Activated CD4-positive, alpha-beta T cell treated with anti-CD3 and anti-CD28 coated beads, Interleukin-2, amount 50 U/mL, for 24 hours (primary cell): ENCODE measurements around the gene IL6R.

Source experiments
- DNase-seq, 2 donors: peaks; one replicate each; pipeline ENCODE4 v3.0.0-alpha.2; 2020; ENCODE audit warnings: low read depth in 1 of 2, low spot score in 1 of 2

The IL6R gene

DNA sequence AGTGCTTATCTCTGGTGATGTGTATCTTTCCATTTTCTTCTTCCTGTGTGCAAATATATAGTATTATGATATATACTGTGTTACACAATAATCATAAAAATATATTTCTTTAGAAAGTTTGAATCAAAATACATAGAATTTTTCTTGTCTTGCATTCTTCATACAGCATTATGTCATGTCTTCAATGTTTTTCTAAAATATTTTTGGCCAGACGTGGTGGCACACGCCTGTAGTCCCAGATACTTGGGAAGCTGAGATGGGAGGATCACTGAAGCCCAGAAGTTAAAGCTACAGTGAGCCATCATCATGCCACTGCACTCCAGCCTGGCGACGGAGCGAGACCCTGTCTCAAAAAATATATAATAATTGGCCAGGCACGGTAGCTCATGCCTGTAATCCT lies 41.6 kb downstream of the IL6R start:
- no peak for DNase-seq

DNA sequence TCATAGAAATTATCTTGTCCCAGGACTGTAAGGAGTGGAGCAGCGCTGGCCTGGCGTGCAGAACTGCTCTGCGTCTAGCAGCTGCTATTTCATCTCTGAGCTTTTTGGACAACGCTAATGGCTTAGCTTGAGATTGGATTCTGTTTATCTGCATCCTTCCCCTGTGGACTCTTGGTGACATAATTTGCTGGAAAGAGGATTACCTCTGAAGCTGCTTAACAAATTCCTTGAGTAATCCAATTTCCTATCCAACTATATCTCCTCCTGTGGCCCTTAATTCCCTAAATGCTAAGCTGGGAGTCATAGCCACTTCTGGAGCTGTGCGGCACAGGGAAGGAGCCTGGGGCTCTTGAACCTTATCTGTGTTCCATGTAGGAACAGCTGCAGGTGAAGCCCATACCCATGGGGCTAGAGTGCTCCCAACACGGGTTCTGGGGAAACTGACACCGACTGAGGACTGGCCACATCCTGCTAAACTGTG lies 43.2 kb downstream of the IL6R start:
- no peak for DNase-seq

DNA sequence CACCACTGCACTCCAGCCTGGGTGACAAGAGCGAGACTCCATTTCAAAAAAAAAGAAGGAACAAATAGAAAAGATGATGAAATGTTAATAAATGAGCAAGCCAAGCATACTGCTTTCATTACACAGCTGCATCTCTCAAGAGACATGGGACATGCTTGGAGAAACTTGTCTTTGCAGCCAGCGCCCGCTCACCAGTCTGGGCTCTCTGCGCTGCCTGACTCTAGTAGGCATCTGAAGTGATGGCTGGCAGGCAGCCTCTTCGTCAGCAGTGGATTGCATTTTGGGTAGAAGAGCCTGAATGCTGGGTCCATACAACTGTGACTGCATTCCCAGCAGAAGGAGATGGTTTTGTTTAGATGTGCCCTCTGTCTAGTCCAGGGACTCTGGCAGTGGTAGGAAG lies 48.0 kb downstream of the IL6R start:
- DNase-seq: no peak

DNA sequence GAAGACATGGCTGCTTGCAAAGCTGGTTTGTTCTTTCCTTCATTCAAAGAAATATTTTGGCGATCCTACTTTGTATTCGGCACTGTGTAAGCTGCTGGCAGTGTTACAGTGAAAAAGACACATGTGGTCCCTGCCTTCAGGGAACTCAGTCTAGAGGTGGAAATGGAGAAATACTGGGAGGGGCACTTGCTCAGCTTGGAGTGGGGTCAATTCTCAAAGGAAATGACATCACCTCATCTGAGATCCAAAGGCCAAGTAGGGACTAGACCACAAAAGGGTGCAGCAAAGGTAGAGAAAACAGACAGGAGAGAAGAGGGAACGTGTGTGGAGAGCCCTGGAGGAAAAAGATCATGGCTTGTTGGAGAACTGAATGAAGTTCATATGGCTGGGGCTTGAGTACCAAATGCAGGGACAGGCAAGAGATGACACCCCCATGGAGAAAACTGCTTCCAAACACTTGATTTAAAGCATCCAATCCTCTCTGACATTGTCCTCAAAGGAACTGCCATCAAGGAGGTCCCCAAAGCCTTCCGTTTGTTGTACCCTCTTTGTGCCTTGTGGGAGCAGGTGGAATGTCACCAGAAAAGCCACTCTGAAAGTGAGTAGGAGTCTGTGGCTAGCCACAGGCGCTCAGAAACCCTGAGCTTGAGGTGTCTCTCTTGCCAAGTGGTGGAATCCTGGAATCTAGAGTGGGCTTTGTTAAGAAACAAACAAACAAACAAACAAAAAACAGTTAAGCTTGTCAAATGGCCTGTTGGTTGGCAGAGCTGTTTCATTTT lies 48.6 kb downstream of the IL6R start:
- no peak for DNase-seq

DNA sequence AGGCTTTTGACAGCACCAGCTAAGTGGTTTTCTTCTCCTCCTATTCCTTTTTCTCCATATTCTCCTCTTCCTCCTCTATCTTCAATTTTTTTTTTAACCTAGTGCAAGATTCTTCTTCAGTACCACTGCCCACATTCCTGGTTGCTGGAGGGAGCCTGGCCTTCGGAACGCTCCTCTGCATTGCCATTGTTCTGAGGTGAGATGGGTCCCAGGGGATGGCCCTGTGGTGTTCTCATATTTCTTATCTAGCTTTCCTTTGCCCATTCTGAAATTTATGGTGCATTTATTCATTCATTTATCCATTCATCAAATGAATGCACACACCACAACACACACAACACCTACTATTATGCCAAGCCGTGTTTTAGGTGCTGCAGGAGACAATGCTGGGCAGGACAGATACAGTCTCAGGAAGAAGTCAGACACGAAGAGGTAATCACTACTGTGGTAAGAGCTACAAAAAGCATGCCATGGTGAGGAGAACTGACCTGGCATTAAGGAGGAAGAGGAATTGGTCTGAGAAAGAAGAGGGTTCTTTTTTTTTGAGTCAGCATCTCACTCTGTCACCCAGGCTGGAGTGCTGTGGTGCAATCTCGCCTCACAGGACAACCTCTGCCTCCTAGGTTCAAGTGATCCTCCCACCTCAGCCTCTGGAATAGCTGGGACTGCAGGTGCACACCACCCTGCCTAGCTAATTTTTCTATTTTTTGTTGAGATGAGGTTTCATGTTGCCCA lies 49.4 kb downstream of the IL6R start:
- no peak for DNase-seq

DNA sequence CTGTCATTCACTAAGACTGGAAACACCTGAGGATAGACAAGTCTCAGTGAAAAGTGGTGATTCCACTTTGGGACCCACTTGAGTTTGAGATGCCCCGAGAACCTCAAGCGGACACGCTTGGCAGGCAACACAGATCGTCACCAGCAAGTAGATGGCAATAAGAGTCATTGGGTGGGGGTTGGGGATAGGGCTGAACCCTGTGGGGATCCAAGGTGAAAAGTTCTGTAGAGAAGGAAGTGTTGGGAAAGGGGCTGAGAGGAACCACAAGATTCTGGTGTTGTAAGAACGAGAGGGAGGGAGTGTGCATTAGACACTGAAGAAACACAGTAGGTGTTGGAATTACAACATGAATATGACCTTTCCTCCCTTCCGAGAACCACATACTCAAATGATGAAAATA lies 51.5 kb downstream of the IL6R start:
- DNase-seq: no peak

DNA sequence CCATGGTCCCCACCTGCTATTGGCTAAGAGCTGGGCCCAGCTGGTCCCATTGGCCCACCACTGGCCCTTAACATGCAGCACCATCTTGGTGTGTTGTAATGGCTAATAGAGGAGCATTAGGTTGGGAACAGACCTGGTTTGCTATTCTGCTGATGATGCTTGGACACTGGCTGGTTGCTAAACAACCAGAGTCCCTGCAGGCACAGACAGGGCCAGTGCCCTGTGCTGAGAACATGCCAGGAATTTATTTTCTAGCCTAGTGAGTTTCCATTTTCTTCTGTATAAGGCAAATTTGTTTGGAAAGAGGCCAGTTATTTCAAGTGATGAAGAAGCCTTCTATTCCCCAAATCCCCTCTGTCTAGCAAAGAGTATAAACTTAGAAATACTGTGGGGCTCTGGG lies 53.9 kb downstream of the IL6R start:
- DNase-seq: no peak

DNA sequence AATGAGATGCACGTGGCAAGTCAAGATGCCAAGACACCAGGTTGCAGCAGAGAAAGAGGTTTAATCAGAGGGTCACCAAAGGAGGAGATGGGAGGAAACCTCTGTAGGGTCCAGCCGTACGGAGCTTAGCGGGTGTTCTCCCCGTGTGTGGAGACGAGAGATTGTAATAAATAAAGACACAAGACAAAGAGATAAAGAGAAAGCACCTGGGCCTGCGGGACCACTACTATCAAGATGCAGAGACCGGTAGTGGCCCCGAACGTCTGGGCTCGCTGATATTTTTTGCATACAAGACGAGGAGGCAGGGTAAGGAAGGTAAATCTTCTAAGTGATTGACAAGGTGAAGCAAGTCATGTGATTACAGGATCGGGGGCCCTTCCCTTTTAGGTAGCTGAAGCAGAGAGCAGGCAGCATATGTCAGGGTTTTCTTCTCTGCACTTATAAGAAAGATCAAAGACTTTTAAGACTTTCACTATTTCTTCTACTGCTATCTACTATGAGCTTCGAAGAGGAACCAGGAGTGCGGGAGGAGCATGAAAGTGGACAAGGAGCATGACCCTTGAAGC lies 55.6 kb downstream of the IL6R start:
- DNase-seq: no peak

DNA sequence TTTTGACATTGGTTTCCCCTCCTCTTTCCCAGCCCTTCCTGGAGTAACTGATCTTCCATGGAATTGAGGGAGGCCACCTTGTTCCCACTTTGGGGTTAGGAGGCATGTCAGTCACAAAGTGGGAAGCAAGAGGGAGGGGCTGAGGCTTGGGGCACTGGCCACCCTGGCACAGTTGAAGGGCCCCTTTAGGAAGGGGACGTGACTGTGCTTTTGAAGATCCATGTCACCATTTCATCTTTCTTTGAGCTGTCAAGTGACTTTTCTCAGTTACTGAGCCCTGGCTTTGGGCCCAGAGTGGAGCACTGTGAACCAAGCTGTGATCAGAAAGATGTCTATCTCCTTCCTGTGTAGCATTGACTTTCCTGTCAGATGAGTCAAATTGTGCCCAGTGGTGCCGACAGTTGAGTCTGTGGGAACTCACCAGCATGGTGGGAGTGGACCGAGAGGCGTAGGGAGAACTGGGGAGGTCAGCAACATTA lies 58.4 kb downstream of the IL6R start:
- DNase-seq: peak in 1 of 2 donors; percentile 46

DNA sequence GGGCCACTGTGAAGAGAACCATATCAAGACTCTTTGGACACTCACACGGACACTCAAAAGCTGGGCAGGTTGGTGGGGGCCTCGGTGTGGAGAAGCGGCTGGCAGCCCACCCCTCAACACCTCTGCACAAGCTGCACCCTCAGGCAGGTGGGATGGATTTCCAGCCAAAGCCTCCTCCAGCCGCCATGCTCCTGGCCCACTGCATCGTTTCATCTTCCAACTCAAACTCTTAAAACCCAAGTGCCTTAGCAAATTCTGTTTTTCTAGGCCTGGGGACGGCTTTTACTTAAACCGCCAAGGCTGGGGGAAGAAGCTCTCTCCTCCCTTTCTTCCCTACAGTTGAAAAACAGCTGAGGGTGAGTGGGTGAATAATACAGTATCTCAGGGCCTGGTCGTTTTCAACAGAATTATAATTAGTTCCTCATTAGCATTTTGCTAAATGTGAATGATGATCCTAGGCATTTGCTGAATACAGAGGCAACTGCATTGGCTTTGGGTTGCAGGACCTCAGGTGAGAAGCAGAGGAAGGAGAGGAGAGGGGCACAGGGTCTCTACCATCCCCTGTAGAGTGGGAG lies 60.6 kb downstream of the IL6R start:
- no peak for DNase-seq

DNA sequence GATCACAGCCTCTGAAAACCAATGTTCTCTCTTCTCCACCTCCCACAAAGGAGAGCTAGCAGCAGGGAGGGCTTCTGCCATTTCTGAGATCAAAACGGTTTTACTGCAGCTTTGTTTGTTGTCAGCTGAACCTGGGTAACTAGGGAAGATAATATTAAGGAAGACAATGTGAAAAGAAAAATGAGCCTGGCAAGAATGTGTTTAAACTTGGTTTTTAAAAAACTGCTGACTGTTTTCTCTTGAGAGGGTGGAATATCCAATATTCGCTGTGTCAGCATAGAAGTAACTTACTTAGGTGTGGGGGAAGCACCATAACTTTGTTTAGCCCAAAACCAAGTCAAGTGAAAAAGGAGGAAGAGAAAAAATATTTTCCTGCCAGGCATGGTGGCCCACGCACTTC lies 61.1 kb downstream of the IL6R start:
- no peak for DNase-seq

DNA sequence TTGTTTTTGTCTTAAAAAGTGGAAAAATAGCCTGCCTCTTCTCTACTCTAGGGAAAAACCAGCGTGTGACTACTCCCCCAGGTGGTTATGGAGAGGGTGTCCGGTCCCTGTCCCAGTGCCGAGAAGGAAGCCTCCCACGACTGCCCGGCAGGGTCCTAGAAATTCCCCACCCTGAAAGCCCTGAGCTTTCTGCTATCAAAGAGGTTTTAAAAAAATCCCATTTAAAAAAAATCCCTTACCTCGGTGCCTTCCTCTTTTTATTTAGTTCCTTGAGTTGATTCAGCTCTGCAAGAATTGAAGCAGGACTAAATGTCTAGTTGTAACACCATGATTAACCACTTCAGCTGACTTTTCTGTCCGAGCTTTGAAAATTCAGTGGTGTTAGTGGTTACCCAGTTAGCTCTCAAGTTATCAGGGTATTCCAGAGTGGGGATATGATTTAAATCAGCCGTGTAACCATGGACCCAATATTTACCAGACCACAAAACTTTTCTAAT lies 61.8 kb downstream of the IL6R start:
- no peak for DNase-seq

DNA sequence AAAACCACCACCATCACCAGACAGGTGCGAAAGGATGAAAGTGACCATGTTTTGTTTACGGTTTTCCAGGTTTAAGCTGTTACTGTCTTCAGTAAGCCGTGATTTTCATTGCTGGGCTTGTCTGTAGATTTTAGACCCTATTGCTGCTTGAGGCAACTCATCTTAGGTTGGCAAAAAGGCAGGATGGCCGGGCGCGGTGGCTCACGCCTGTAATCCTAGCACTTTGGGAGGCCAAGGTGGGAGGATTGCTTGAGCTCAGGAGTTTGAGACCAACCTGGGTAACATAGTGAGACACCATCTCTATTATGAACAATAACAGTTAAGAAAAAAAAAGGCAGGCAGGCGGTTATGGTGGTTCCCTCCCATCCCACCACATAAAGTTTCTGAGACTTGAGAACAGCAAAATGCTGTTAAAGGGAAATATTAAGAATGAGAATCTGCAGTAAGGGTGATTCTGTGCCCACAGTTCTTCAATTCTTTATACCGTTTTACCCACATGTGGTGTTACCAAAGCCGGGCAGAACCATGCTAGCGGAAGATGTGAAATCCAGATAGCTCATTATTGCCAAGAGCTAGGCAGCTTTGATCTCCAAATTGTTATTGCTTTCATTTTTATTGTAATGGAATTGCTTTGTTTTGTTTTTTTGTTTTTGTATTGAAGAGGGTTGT lies 62.4 kb downstream of the IL6R start:
- DNase-seq: no peak

DNA sequence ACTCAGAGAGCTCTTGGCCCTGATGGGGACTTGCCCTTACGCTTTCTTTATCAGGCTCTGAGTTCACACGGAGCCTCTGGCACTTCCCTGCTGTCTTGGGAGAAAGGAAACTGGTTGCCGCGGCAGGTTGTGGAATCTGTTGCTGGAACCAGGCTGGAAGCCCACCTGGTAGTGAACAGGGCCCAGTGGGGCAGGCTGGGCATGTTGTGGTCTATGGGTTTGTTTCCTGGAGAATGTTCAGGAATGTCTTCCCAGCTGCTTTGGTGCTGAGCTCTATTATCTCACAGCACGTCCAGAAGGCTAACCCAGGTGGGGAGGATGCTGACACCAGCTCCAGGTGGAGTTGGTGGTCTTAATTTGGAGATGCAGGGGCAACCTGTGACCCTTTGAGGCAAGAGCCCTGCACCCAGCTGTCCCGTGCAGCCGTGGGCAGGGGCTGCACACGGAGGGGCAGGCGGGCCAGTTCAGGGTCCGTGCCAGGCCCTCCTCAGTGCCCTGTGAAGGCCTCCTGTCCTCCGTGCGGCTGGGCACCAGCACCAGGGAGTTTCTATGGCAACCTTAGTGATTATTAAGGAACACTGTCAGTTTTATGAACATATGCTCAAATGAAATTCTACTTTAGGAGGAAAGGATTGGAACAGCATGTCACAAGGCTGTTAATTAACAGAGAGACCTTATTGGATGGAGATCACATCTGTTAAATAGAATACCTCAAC lies 63.5 kb downstream of the IL6R start:
- no peak for DNase-seq

DNA sequence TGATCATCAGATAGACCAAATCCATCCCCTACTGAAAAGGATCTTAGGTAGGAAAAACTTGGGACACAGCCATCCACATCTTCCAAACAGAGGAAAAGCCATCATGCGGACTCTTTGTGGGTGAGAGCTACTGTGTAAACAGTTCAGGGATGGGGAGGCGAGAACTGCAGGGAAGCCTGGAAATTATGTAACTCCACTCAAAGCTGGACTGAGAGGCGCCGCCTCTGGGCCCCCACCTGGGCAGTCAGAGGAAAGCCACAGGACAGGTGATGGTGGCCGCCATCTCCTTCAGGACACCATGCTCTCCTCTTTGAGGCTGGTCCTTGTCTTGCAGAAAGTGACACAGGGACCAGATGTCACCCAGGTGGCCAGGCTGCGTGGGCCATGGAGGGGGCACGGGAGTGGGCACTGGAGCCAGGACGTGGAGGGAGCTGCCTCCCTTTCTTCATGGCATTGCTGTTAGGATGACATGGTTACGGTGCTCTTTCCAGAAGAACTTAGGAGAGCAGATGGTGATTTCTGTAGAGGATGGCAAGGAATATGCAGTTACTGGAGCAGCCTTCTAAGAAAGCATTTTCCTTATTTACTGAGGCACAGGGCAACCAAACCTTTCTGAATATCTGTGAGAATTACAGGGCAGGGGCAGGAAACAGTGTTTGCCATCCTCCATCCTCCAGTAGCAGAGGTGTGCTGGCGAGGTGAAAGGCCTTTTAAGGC lies 64.9 kb downstream of the IL6R start:
- no peak for DNase-seq

DNA sequence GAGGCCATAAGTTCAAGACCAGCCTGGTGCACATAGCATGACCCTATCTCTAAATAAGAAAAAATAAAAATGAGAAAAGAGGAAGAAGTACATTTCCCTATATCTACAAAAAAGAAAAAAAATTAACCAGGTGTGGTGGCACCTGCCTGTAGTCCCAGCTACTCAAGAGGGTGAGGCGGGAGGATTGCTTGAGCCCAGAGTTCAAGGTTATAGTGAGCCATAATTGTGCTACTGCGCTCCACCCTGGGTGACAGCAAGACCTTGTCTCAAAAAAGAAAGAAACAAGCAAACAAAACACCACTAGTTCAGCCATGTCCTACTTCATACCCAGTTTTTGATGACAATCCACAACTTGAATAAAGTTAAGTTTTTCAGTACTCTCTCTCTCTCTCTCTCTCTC lies 66.2 kb downstream of the IL6R start:
- DNase-seq: no peak

DNA sequence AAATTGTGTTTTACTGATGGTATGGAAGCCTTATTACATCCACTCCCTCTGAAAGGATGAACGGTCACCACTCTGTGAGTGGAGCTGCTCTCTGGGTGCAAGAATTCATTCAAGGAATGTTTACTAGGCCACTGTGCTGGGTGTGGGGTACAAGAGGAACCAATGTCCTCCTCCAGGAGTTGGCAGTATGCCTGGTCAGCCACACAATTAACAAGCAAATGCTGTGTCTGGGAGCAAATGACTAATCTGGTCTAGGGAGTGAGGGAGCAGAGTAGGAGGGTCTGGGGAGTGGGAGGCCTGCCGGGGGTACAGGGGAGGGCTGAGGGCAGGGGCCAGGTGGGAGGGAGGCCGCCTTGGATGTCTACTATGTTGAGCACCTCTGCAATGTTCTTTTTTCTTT lies 69.7 kb downstream of the IL6R start:
- DNase-seq: no peak

DNA sequence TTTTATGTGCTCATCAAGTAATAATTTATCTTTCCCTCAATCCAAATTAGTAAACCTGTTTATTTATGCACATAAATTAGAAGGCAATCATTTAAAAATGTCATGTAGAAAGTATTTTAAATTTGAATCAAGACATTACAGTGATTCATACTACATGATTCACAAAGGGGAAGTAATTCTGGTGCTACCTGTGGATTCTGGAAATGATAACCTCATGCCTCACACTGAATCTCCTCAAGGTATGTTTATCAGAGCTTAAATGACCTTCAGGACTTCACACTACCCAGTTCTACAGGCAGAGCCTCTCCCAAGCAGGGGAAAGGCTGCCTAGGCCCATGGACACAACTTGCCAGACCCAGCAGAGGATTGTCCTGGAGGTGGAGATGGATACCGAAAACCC lies 71.6 kb downstream of the IL6R start:
- DNase-seq: no peak

DNA sequence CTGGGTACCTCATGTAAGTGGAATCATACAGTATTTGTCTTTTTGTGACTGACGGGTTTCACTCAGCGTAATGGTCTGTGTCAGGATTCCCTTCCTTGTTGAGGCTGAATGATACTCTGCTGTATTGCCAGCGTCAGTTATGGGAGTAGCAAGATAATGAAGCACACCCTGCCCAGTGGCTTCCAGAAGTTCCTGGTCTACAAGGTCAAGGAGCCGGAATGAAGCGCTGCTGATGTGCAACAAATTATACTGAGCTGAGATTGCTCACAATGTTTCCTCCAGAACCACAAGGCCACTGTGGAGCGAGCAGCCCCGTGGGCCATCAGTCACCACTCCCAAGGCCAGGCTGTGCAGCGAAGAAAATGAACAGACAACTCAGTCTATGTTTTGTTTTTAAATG lies 72.9 kb downstream of the IL6R start:
- no peak for DNase-seq

DNA sequence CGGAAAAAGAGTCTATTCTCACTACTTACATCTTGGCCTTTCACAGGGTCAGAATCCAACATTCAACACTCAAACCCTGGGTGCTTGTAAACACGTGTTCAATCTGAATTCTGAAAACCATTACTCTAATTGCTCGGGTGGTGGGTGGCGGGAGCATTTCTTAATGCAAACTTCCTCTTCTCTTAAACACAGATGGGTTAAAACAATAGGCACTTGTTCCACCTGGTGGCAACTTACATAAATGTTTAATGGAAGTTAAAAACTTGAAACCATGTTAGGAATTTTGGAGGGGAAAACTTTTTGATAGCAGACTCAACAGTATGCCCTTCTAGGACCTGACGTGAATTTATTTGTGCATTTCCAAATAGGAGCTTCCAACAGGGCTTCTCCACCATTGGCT lies 73.5 kb downstream of the IL6R start:
- no peak for DNase-seq
